Measurements from ENCODE around the gene AIF1. TPM values are rescaled to one million over a fixed set of nuclear protein-coding genes. Genes with fewer than 3 reads are reported as not detected.

The AIF1 gene
- polyA plus RNA-seq, 1 donor (not counting 4 experiments of a cell fraction or from before 2014, with no cell fraction given), result not detected

- DNase-seq (ENCODE audit: low read depth, low spot score) (no peak), FAIRE-seq (no peak)
- Histone ChIP-seq H3K79me2 (ENCODE audit: control insufficient read depth, insufficient read depth, low read length) (peaks cover 72% of the 10 kb centered on the region), H3K4me1 (ENCODE audit: control insufficient read depth, extremely low read depth, insufficient read depth, low read length) (peaks cover 14% of the 10 kb centered on the region), H3K27ac (ENCODE audit: control insufficient read depth, insufficient read depth, low read length) (no peak overlapping the region), H3K4me3 (ENCODE audit: control insufficient read depth in 2 of 3, extremely low read depth in 1 of 3, insufficient read depth in 2 of 3, low read depth in 1 of 3, low read length in 3 of 3) (no peak overlapping the region), H3K36me3 (ENCODE audit: control insufficient read depth in 2 of 2, extremely low read depth in 1 of 2, insufficient read depth in 2 of 2, low read length in 2 of 2) (peaks cover 50 to 64% of the 10 kb centered on the region in 2 experiments), H3K27me3 (ENCODE audit: control insufficient read depth, extremely low read depth, insufficient read depth, low read length) (no peaks in the 10 kb centered on the region), H4K20me1 (ENCODE audit: control insufficient read depth, extremely low read depth, insufficient read depth, low read length) (peaks cover 29% of the 10 kb centered on the region), H3K4me2 (ENCODE audit: control insufficient read depth, extremely low read depth, insufficient read depth, low read depth, low read length) (no peak overlapping the region), H3K9ac (ENCODE audit: control insufficient read depth, extremely low read depth, insufficient read depth, low read length) (no peak overlapping the region), H3K9me1 (ENCODE audit: control insufficient read depth, extremely low read depth, insufficient read depth, low read length) (peaks cover 2% of the 10 kb centered on the region), H3K9me3 (ENCODE audit: control insufficient read depth, low read depth, low read length) (no peaks in the 10 kb centered on the region), H2AFZ (ENCODE audit: control insufficient read depth, low read length) (no peak overlapping the region)
- dilution Hi-C loops (cut with MboI; ENCODE audit: extremely low pct_ligation_motif_present, low sequenced_read_pairs), result no loop called here
- TF ChIP-seq, protein P1, sequence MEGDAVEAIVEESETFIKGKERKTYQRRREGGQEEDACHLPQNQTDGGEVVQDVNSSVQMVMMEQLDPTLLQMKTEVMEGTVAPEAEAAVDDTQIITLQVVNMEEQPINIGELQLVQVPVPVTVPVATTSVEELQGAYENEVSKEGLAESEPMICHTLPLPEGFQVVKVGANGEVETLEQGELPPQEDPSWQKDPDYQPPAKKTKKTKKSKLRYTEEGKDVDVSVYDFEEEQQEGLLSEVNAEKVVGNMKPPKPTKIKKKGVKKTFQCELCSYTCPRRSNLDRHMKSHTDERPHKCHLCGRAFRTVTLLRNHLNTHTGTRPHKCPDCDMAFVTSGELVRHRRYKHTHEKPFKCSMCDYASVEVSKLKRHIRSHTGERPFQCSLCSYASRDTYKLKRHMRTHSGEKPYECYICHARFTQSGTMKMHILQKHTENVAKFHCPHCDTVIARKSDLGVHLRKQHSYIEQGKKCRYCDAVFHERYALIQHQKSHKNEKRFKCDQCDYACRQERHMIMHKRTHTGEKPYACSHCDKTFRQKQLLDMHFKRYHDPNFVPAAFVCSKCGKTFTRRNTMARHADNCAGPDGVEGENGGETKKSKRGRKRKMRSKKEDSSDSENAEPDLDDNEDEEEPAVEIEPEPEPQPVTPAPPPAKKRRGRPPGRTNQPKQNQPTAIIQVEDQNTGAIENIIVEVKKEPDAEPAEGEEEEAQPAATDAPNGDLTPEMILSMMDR (optimal IDR thresholded peaks at IDR 0.05 in 1 of 3, IDR thresholded peaks at IDR 0.05 in 1 of 3, conservative IDR thresholded peaks at IDR 0.05 in 1 of 3; ENCODE audit: extremely low read depth in 1 of 3, insufficient read depth in 2 of 3, low read length in 3 of 3), result no peak
- no peak for TF ChIP-seq EZH2 (IDR thresholded peaks at IDR 0.05; ENCODE audit: low read length)
These were observed 9.0 kb downstream of the AIF1 start for GRCh38 chr6:31624070-31624469.

DNA sequence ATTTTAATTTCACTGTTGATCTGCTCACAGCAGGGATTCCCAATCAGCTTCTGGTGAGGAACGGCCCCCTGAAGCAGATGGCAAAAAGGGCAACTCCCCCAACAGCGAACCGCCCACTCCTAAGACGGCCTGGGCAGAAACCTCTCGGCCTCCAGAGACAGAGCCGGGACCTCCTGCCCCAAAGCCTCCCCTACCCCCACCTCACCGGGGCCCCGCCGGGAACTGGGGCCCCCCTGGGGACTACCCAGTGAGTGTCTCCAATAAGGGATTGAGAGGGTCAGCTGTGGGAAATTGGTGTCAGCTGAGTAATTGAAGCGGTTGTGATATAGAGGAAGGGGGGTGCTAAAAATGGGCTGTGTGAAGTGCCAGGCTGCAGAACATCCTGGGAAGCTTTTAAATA, 11.9 kb downstream of the AIF1 start:
- Histone ChIP-seq H2AFZ (ENCODE audit: control insufficient read depth, low read length) (no peak overlapping the region), H3K27me3 (ENCODE audit: control insufficient read depth, extremely low read depth, insufficient read depth, low read length) (no peaks in the 10 kb centered on the region), H3K9ac (ENCODE audit: control insufficient read depth, extremely low read depth, insufficient read depth, low read length) (no peak overlapping the region), H3K36me3 (ENCODE audit: control insufficient read depth in 2 of 2, extremely low read depth in 1 of 2, insufficient read depth in 2 of 2, low read length in 2 of 2) (peaks cover 70 to 88% of the 10 kb centered on the region in 2 experiments), H3K9me1 (ENCODE audit: control insufficient read depth, extremely low read depth, insufficient read depth, low read length) (peaks cover 2% of the 10 kb centered on the region), H3K27ac (ENCODE audit: control insufficient read depth, insufficient read depth, low read length) (no peak overlapping the region), H3K4me2 (ENCODE audit: control insufficient read depth, extremely low read depth, insufficient read depth, low read depth, low read length) (no peak overlapping the region), H3K4me3 (ENCODE audit: control insufficient read depth in 2 of 3, extremely low read depth in 1 of 3, insufficient read depth in 2 of 3, low read depth in 1 of 3, low read length in 3 of 3) (no peak overlapping the region), H4K20me1 (ENCODE audit: control insufficient read depth, extremely low read depth, insufficient read depth, low read length) (peaks cover 26% of the 10 kb centered on the region), H3K9me3 (ENCODE audit: control insufficient read depth, low read depth, low read length) (no peaks in the 10 kb centered on the region), H3K4me1 (ENCODE audit: control insufficient read depth, extremely low read depth, insufficient read depth, low read length) (peaks cover 10% of the 10 kb centered on the region), H3K79me2 (ENCODE audit: control insufficient read depth, insufficient read depth, low read length) (peaks cover 77% of the 10 kb centered on the region)
- dilution Hi-C loops (cut with MboI; ENCODE audit: extremely low pct_ligation_motif_present, low sequenced_read_pairs), result no loop called here
- no peak for DNase-seq (ENCODE audit: low read depth, low spot score)
- TF ChIP-seq, protein P1 (optimal IDR thresholded peaks at IDR 0.05 in 1 of 3, IDR thresholded peaks at IDR 0.05 in 1 of 3, conservative IDR thresholded peaks at IDR 0.05 in 1 of 3; ENCODE audit: extremely low read depth in 1 of 3, insufficient read depth in 2 of 3, low read length in 3 of 3), result no peak
- TF ChIP-seq EZH2 (IDR thresholded peaks at IDR 0.05; ENCODE audit: low read length), result no peak
- no peak for FAIRE-seq
